Esophagus squamous epithelium (tissue), 4 donors: ENCODE results near the gene DOCK11.

ENCODE experiments used
- CTCF ChIP-seq, 6 experiments: fragments of 450-650 bp in 4 of 6; fragments of 200-600 bp in 2 of 6; sonication (generic) in 2 of 6; IDR thresholded peaks; one replicate each; pipeline ENCODE4 v1.5.1; 2016 to 2019; ENCODE audit warnings: antibody characterized with exemption in 6 of 6, mild to moderate bottlenecking in 4 of 6, moderate library complexity in 4 of 6
- POLR2A ChIP-seq, 4 donors: fragments of 450-650 bp; IDR thresholded peaks; one replicate each; pipeline ENCODE4 v1.6.1; 2017; ENCODE audit warnings: antibody characterized with exemption in 4 of 4, mild to moderate bottlenecking in 4 of 4, moderate library complexity in 3 of 4

DNA sequence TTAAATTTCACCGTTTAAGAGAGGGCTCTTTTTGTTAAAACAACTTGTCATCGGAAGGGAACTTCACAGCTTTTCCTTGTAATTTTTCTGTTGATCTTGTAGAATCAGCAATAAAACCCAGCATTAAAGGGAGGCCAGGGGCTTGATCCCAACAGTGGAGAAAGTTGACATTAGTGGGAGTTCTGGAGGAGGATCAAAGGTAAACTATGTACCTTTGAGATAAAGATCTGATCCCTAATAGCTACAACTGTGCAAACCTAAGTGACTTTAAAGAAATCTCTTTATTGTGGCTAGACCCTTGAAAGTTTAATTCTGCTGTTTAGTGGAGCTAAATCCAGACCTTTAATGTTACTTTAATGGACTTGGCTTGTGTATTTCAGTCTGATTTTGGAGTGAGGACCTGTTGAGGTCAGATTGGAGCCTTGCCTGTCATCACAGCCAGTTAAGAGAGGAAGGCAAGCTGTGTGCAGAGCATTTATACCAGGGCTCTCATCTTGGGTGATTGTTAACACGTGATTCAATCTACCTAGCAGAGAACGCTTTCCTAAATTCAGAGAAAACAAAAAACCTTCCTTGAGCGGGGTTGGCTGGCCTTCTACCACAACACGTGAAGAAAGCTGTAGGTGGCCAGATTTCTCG, 1.7 kb downstream of the DOCK11 start:
- no peak for TF ChIP-seq CTCF (IDR thresholded peaks at IDR 0.05)
- no peak for TF ChIP-seq POLR2A (IDR thresholded peaks at IDR 0.05)
